GM12892 (cell line): Measurements from ENCODE around the gene RBMS1.

Experiments used
- DNase-seq: peaks from one replicate; pipeline ENCODE4 v3.0.0; 2011; ENCODE audit not compliant: insufficient read length
- FAIRE-seq: peaks from 2 replicates; lab custom pipeline; 2011; peaks lifted over from hg19 to GRCh38; lab: Jason Lieb, UNC
- POLR2A ChIP-seq: IDR thresholded peaks from 2 replicates; pipeline ENCODE4 v1.6.1; 2011; ENCODE audit warnings: low read depth, low read length, control low read depth
- POLR2AphosphoS5 ChIP-seq: IDR thresholded peaks from 2 replicates; pipeline ENCODE4 v1.6.1; 2011; ENCODE audit warnings: low read depth, low read length, control low read depth
- TAF1 ChIP-seq: IDR thresholded peaks from 2 replicates; pipeline ENCODE4 v1.6.1; 2011; ENCODE audit warnings: low read depth, mild to moderate bottlenecking, control low read depth, low read length, borderline replicate concordance

Gene RBMS1

GRCh38 chr2:160379399-160379798, 114.2 kb downstream of the RBMS1 start:
- no peak for FAIRE-seq
- no peak for DNase-seq
- TF ChIP-seq POLR2A (no peak), POLR2AphosphoS5 (no peak), TAF1 (no peak)

- no peak for TF ChIP-seq POLR2AphosphoS5
- TF ChIP-seq TAF1, result no peak
- no peak for TF ChIP-seq POLR2A
- DNase-seq, result no peak
- no peak for FAIRE-seq
These were observed 116.2 kb downstream of the RBMS1 start for GRCh38 chr2:160377204-160377995.

- FAIRE-seq, result no peak
- TF ChIP-seq POLR2AphosphoS5, result no peak
- no peak for DNase-seq
These were observed 117.0 kb downstream of the RBMS1 start for GRCh38 chr2:160376576-160376975.

- FAIRE-seq, result no peak
- TF ChIP-seq POLR2A (no peak), TAF1 (no peak), POLR2AphosphoS5 (no peak)
- DNase-seq, result no peak
These were observed 117.7 kb downstream of the RBMS1 start for GRCh38 chr2:160375802-160376469.

- FAIRE-seq (no peak), DNase-seq (no peak)
- TF ChIP-seq TAF1, result no peak
- no peak for TF ChIP-seq POLR2A
- TF ChIP-seq POLR2AphosphoS5, result no peak
These were observed 118.6 kb downstream of the RBMS1 start for GRCh38 chr2:160375037-160375436.

- FAIRE-seq, result no peak
- DNase-seq, result no peak
- no peak for TF ChIP-seq POLR2A
- TF ChIP-seq TAF1, result no peak
- no peak for TF ChIP-seq POLR2AphosphoS5
These were observed 119.9 kb downstream of the RBMS1 start for GRCh38 chr2:160373666-160374065.

- FAIRE-seq, result no peak
- no peak for DNase-seq
- TF ChIP-seq POLR2AphosphoS5 (no peak), POLR2A (no peak), TAF1 (no peak)
These were observed 120.3 kb downstream of the RBMS1 start for GRCh38 chr2:160373263-160373662.

- FAIRE-seq (no peak), DNase-seq (no peak)
- no peak for TF ChIP-seq POLR2AphosphoS5
- TF ChIP-seq TAF1, result no peak
- no peak for TF ChIP-seq POLR2A
These were observed 121.0 kb downstream of the RBMS1 start for GRCh38 chr2:160372585-160372984.

GRCh38 chr2:160372010-160372356, 121.6 kb downstream of the RBMS1 start:
- FAIRE-seq (no peak), DNase-seq (no peak)
- no peak for TF ChIP-seq POLR2AphosphoS5
- no peak for TF ChIP-seq POLR2A
- no peak for TF ChIP-seq TAF1

GRCh38 chr2:160371251-160372009, 122.2 kb downstream of the RBMS1 start:
- no peak for TF ChIP-seq TAF1
- no peak for TF ChIP-seq POLR2A
- TF ChIP-seq POLR2AphosphoS5, result no peak
- DNase-seq, result no peak
- FAIRE-seq, result no peak

GRCh38 chr2:160368988-160369930, 124.3 kb downstream of the RBMS1 start:
- DNase-seq (no peak), FAIRE-seq (no peak)
- TF ChIP-seq POLR2AphosphoS5, result no peak
- no peak for TF ChIP-seq TAF1
- no peak for TF ChIP-seq POLR2A
